Panc1 (cell line): ENCODE measurements around the gene BECN2. TPM values are rescaled to one million over a fixed set of nuclear protein-coding genes. Genes with fewer than 3 reads are reported as not detected.

Experiments used
- ATAC-seq: fragments of 200-7000 bp; cut with Tn5 transposase; 2 replicates; pipeline ENCODE4 v1.9.1; 2020; ENCODE audit warnings: mild to moderate bottlenecking, moderate library complexity
- BruUV-seq: library from RNA; stranded (reverse); fragments of 400-500 nt; replicated peaks from 2 replicates; lab custom pipeline; 2021; lab: Mats Ljungman, UMichigan
- CTCF ChIA-PET: fragments of 300-600 bp; sonication (Branson Sonifier 250); formaldehyde crosslinking; loops from one replicate; lab custom pipeline; 2022; ENCODE audit warnings: antibody characterized with exemption; lab: Charles Lee
- POLR2A ChIA-PET: fragments of 300-600 bp; sonication (Branson Sonifier 250); formaldehyde crosslinking; loops from one replicate; lab custom pipeline; 2022; ENCODE audit warnings: antibody characterized with exemption; lab: Charles Lee
- DNase-seq: peaks from one replicate; pipeline ENCODE4 v3.0.0-alpha.2; 2010; ENCODE audit warnings: low read depth, low spot score
- H3K27ac ChIP-seq: 2 replicates; pipeline ENCODE4 v1.5.1; 2011; ENCODE audit warnings: mild to moderate bottlenecking, low read length, inconsistent platforms
- H3K27me3 ChIP-seq: fragments of 200-500 bp; sonication (Bioruptor generic); 2 replicates; pipeline ENCODE4 v1.6.0; 2014; ENCODE audit warnings: low read length, inconsistent platforms; ENCODE audit not compliant: control insufficient read depth, insufficient read depth
- H3K36me3 ChIP-seq: fragments of 200-500 bp; sonication (Bioruptor generic); 2 replicates; pipeline ENCODE4 v1.5.1; 2014; ENCODE audit warnings: inconsistent platforms, mild to moderate bottlenecking, low read length, moderate library complexity; ENCODE audit not compliant: control insufficient read depth, insufficient read depth
- H3K4me1 ChIP-seq: 2 replicates; pipeline ENCODE4 v1.5.1; 2011; ENCODE audit warnings: inconsistent platforms, mild to moderate bottlenecking, low read length, moderate library complexity; ENCODE audit not compliant: control insufficient read depth, insufficient read depth
- H3K4me3 ChIP-seq, 2 experiments: 2 replicates each; pipeline ENCODE4 v1.5.1; 2011 to 2012; ENCODE audit warnings: low read depth in 2 of 2, low read length in 2 of 2, mild to moderate bottlenecking in 2 of 2, inconsistent platforms in 1 of 2, moderate library complexity in 1 of 2
- H3K9me3 ChIP-seq: fragments of 200-500 bp; sonication (Bioruptor generic); 2 replicates; pipeline ENCODE4 v1.5.1; 2014; ENCODE audit warnings: low read depth, mild to moderate bottlenecking, inconsistent platforms, low read length, moderate library complexity; ENCODE audit not compliant: control insufficient read depth, insufficient read depth
- POLR2AphosphoS5 ChIP-seq: IDR thresholded peaks from 2 replicates; pipeline ENCODE4 v1.6.1; 2012; ENCODE audit warnings: mild to moderate bottlenecking, low read depth, low read length, moderate library complexity
- SIN3A ChIP-seq: IDR thresholded peaks from 2 replicates; pipeline ENCODE4 v1.6.1; 2012; ENCODE audit warnings: low read depth, mild to moderate bottlenecking, low read length, moderate library complexity, borderline replicate concordance; ENCODE audit not compliant: insufficient read depth
- TCF7L2 ChIP-seq: IDR thresholded peaks from 2 replicates; pipeline ENCODE4 v1.6.1; 2011; ENCODE audit warnings: mild to moderate bottlenecking, low read depth, low read length, inconsistent platforms
- in situ Hi-C: cut with HindIII; loops from 2 replicates; pipeline ENCODE4 v1.10.0; 2016; ENCODE audit warnings: low sequenced_read_pairs, low pct_unique_long_range_greater_than_20kb
- intact Hi-C: fragments of 100-400 bp; cut with micrococcal nuclease; formaldehyde crosslinking; loops from one replicate; pipeline ENCODE4 v1.10.0; 2022; ENCODE audit not compliant: unreplicated experiment
- total RNA-seq: library from RNA; stranded (reverse); gene quantifications from one replicate; pipeline ENCODE4 v1.2.1, GENCODE V29; 2021; ENCODE audit not compliant: unreplicated experiment
- TF ChIP-seq, protein P1 (sequence below), 2 experiments: IDR thresholded peaks; 2 replicates each; pipeline ENCODE4 v1.6.1; 2011 to 2012; ENCODE audit warnings: low read depth in 2 of 2, control low read depth in 1 of 2, low read length in 1 of 2, mild to moderate bottlenecking in 1 of 2, moderate library complexity in 1 of 2; ENCODE audit not compliant: insufficient read depth in 1 of 2
- TF ChIP-seq, protein P2 (sequence below): fragments of 450-650 bp; IDR thresholded peaks from 2 replicates; pipeline ENCODE4 v1.5.1; 2017; ENCODE audit warnings: mild to moderate bottlenecking

Gene BECN2
- total RNA-seq, 1 experiment from 2014 or later = not detected

GRCh38 chr1:241934201-241934848 is 23.2 kb upstream of the BECN2 start:
- BruUV-seq = no TSS peak
- no peaks in the 10 kb centered on the region for H3K9me3 ChIP-seq
- CTCF ChIA-PET = no interaction called here

GRCh38 chr1:241934866-241935265 is 22.7 kb upstream of the BECN2 start:
- no peak overlapping the region for H3K4me3 ChIP-seq
- intact Hi-C loops = no loop called here
- in situ Hi-C loops = no loop called here
- H3K4me1 ChIP-seq = no peaks in the 10 kb centered on the region
- H3K9me3 ChIP-seq = no peaks in the 10 kb centered on the region
- TF ChIP-seq, protein P1, sequence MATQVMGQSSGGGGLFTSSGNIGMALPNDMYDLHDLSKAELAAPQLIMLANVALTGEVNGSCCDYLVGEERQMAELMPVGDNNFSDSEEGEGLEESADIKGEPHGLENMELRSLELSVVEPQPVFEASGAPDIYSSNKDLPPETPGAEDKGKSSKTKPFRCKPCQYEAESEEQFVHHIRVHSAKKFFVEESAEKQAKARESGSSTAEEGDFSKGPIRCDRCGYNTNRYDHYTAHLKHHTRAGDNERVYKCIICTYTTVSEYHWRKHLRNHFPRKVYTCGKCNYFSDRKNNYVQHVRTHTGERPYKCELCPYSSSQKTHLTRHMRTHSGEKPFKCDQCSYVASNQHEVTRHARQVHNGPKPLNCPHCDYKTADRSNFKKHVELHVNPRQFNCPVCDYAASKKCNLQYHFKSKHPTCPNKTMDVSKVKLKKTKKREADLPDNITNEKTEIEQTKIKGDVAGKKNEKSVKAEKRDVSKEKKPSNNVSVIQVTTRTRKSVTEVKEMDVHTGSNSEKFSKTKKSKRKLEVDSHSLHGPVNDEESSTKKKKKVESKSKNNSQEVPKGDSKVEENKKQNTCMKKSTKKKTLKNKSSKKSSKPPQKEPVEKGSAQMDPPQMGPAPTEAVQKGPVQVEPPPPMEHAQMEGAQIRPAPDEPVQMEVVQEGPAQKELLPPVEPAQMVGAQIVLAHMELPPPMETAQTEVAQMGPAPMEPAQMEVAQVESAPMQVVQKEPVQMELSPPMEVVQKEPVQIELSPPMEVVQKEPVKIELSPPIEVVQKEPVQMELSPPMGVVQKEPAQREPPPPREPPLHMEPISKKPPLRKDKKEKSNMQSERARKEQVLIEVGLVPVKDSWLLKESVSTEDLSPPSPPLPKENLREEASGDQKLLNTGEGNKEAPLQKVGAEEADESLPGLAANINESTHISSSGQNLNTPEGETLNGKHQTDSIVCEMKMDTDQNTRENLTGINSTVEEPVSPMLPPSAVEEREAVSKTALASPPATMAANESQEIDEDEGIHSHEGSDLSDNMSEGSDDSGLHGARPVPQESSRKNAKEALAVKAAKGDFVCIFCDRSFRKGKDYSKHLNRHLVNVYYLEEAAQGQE (IDR thresholded peaks at IDR 0.05; ENCODE audit: insufficient read depth in 1 of 2, low read depth in 2 of 2, low read length in 1 of 2) = no peak
- TF ChIP-seq SIN3A = no peak
- TF ChIP-seq TCF7L2 = no peak
- no peak for TF ChIP-seq POLR2AphosphoS5
- TF ChIP-seq, protein P2, sequence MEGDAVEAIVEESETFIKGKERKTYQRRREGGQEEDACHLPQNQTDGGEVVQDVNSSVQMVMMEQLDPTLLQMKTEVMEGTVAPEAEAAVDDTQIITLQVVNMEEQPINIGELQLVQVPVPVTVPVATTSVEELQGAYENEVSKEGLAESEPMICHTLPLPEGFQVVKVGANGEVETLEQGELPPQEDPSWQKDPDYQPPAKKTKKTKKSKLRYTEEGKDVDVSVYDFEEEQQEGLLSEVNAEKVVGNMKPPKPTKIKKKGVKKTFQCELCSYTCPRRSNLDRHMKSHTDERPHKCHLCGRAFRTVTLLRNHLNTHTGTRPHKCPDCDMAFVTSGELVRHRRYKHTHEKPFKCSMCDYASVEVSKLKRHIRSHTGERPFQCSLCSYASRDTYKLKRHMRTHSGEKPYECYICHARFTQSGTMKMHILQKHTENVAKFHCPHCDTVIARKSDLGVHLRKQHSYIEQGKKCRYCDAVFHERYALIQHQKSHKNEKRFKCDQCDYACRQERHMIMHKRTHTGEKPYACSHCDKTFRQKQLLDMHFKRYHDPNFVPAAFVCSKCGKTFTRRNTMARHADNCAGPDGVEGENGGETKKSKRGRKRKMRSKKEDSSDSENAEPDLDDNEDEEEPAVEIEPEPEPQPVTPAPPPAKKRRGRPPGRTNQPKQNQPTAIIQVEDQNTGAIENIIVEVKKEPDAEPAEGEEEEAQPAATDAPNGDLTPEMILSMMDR = no peak
- no peak for ATAC-seq
- H3K27me3 ChIP-seq = no peaks in the 10 kb centered on the region
- ChIA-PET POLR2A (interaction anchor here (0.6 kb wide), 1 partner anchor 759 kb away, joined by 3 read pairs; no protein-coding TSS in a partner anchor), CTCF (no interaction called here)
- no peak for DNase-seq
- no peaks in the 10 kb centered on the region for H3K36me3 ChIP-seq
- no TSS peak for BruUV-seq
- H3K27ac ChIP-seq = no peak overlapping the region

More at GRCh38 chr1:241934201-241934848, 23.2 kb upstream of the BECN2 start:
- no peak overlapping the region for H3K27ac ChIP-seq
- POLR2A ChIA-PET = no interaction called here
- TF ChIP-seq SIN3A = no peak
- no peak for TF ChIP-seq TCF7L2
- TF ChIP-seq, protein P1 (IDR thresholded peaks at IDR 0.05; ENCODE audit: insufficient read depth in 1 of 2, low read depth in 2 of 2, low read length in 1 of 2) = no peak
- no peak for TF ChIP-seq POLR2AphosphoS5
- TF ChIP-seq, protein P2 = no peak
- H3K36me3 ChIP-seq = no peaks in the 10 kb centered on the region
- H3K4me3 ChIP-seq = no peak overlapping the region
- no peak for ATAC-seq
- H3K4me1 ChIP-seq = no peaks in the 10 kb centered on the region
- DNase-seq = no peak
- in situ Hi-C loops = no loop called here
- H3K27me3 ChIP-seq = no peaks in the 10 kb centered on the region
- intact Hi-C loops = no loop called here
